MV-4-11 (cell line): ENCODE measurements around the gene C18orf63.
A peak's percentile ranks its signal among the peaks of the same experiment; 100 is the strongest.

Experiments
- DNase-seq: peaks from one replicate; lab custom pipeline; 2025; lab: John Stamatoyannopoulos, UW

C18orf63 gene

GRCh38 chr18:74376523-74376922 lies 60.9 kb downstream of the C18orf63 start:
- no peak for DNase-seq

- peak; percentile 86 for DNase-seq
Measured at GRCh38 chr18:74377776-74378175, 62.1 kb downstream of the C18orf63 start.

GRCh38 chr18:74378179-74378682 lies 62.6 kb downstream of the C18orf63 start:
- peak; percentile 93 for DNase-seq

GRCh38 chr18:74380916-74381315 lies 65.3 kb downstream of the C18orf63 start:
- DNase-seq, result no peak

GRCh38 chr18:74381621-74382295 lies 66.1 kb downstream of the C18orf63 start:
- DNase-seq, result no peak

- no peak for DNase-seq
Measured at GRCh38 chr18:74382481-74383017, 66.9 kb downstream of the C18orf63 start.

- no peak for DNase-seq
Measured at GRCh38 chr18:74387383-74387782, 71.7 kb downstream of the C18orf63 start.

GRCh38 chr18:74388227-74388626 lies 72.6 kb downstream of the C18orf63 start:
- no peak for DNase-seq

GRCh38 chr18:74389171-74389927 lies 73.7 kb downstream of the C18orf63 start:
- DNase-seq, result peak; percentile 30

GRCh38 chr18:74389991-74390390 lies 74.4 kb downstream of the C18orf63 start:
- DNase-seq, result no peak

- peak; percentile 91 for DNase-seq
Measured at GRCh38 chr18:74390900-74391299, 75.3 kb downstream of the C18orf63 start.

GRCh38 chr18:74392323-74392722 lies 76.7 kb downstream of the C18orf63 start:
- no peak for DNase-seq

GRCh38 chr18:74395006-74395405 lies 79.4 kb downstream of the C18orf63 start:
- DNase-seq, result no peak

- no peak for DNase-seq
Measured at GRCh38 chr18:74395648-74396154, 80.1 kb downstream of the C18orf63 start.

- peak; percentile 89 for DNase-seq
Measured at GRCh38 chr18:74396171-74397169, 80.8 kb downstream of the C18orf63 start.

GRCh38 chr18:74397572-74397971 lies 81.9 kb downstream of the C18orf63 start:
- no peak for DNase-seq

- DNase-seq, result peak; percentile 98
Measured at GRCh38 chr18:74399091-74399887, 83.7 kb downstream of the C18orf63 start.

- DNase-seq, result no peak
Measured at GRCh38 chr18:74400813-74401212, 85.2 kb downstream of the C18orf63 start.

- DNase-seq, result no peak
Measured at GRCh38 chr18:74402806-74403433, 87.3 kb downstream of the C18orf63 start.

- no peak for DNase-seq
Measured at GRCh38 chr18:74407888-74408287, 92.2 kb downstream of the C18orf63 start.
